Endothelial cell (in vitro differentiated cells): Measurements from ENCODE around the gene CENPB. TPM values are rescaled to one million over a fixed set of nuclear protein-coding genes. Genes with fewer than 3 reads are reported as not detected.

Experiments
- DNase-seq: peaks from one replicate; pipeline ENCODE4 v3.0.0; 2021; ENCODE audit warnings: low spot score
- H3K27ac Mint-ChIP-seq: one replicate; pipeline ENCODE4 v1.8.0; 2021; ENCODE audit warnings: mixed read lengths, inconsistent platforms; ENCODE audit not compliant: unreplicated experiment
- H3K27me3 Mint-ChIP-seq: one replicate; pipeline ENCODE4 v1.8.0; 2021; ENCODE audit warnings: mild to moderate bottlenecking, moderate library complexity, mixed read lengths, inconsistent platforms; ENCODE audit not compliant: unreplicated experiment
- H3K36me3 Mint-ChIP-seq: one replicate; pipeline ENCODE4 v1.8.0; 2021; ENCODE audit warnings: mild to moderate bottlenecking, low read depth, mixed read lengths, inconsistent platforms; ENCODE audit not compliant: unreplicated experiment
- H3K4me1 Mint-ChIP-seq: one replicate; pipeline ENCODE4 v1.8.0; 2021; ENCODE audit warnings: mild to moderate bottlenecking, mixed read lengths, inconsistent platforms; ENCODE audit not compliant: unreplicated experiment
- H3K4me3 Mint-ChIP-seq: one replicate; pipeline ENCODE4 v1.8.0; 2021; ENCODE audit warnings: mild to moderate bottlenecking, mixed read lengths, inconsistent platforms; ENCODE audit not compliant: unreplicated experiment
- H3K9me3 Mint-ChIP-seq: one replicate; pipeline ENCODE4 v1.8.0; 2021; ENCODE audit warnings: mixed read lengths, inconsistent platforms; ENCODE audit not compliant: unreplicated experiment
- CTCF ChIP-seq: fragments of 200-600 bp; sonication (generic); IDR thresholded peaks from one replicate; pipeline ENCODE4 v1.5.0; 2021; ENCODE audit warnings: antibody characterized with exemption; ENCODE audit not compliant: unreplicated experiment
- total RNA-seq: library from RNA; stranded (reverse); fragmentation: NEBNext Ultra II Directional; extraction: Animal tissue kit (Norgen Biotek cat#: 25700); gene quantifications from one replicate; pipeline ENCODE4 v1.2.1, GENCODE V29; 2021; ENCODE audit not compliant: unreplicated experiment

CENPB gene
- total RNA-seq, 1 donor from 2014 or later: 57.9 TPM

- Mint-ChIP-seq H3K27ac (no peak overlapping the region), H3K27me3 (peaks cover 13% of the 10 kb centered on the region), H3K4me3 (no peak overlapping the region), H3K36me3 (peaks cover 2% of the 10 kb centered on the region), H3K9me3 (no peaks in the 10 kb centered on the region), H3K4me1 (peaks cover 6% of the 10 kb centered on the region)
- TF ChIP-seq CTCF: no peak
- no peak for DNase-seq
Measured at GRCh38 chr20:3763671-3764601, 22.6 kb downstream of the CENPB start.

- H3K27ac Mint-ChIP-seq: no peak overlapping the region
- no peaks in the 10 kb centered on the region for H3K4me1 Mint-ChIP-seq
- no peak for TF ChIP-seq CTCF
- no peaks in the 10 kb centered on the region for H3K9me3 Mint-ChIP-seq
- H3K27me3 Mint-ChIP-seq: peaks cover 18% of the 10 kb centered on the region
- no peaks in the 10 kb centered on the region for H3K36me3 Mint-ChIP-seq
- H3K4me3 Mint-ChIP-seq: no peak overlapping the region
- no peak for DNase-seq
Measured at GRCh38 chr20:3760655-3761348, 25.7 kb downstream of the CENPB start.

GRCh38 chr20:3759884-3760283, 26.7 kb downstream of the CENPB start:
- no peaks in the 10 kb centered on the region for H3K9me3 Mint-ChIP-seq
- no peak for DNase-seq
- no peak for TF ChIP-seq CTCF
- peak overlapping the region; percentile 64 for H3K27ac Mint-ChIP-seq
- no peaks in the 10 kb centered on the region for H3K4me1 Mint-ChIP-seq
- peaks cover 21% of the 10 kb centered on the region for H3K27me3 Mint-ChIP-seq
- no peaks in the 10 kb centered on the region for H3K36me3 Mint-ChIP-seq
- H3K4me3 Mint-ChIP-seq: no peak overlapping the region

DNA sequence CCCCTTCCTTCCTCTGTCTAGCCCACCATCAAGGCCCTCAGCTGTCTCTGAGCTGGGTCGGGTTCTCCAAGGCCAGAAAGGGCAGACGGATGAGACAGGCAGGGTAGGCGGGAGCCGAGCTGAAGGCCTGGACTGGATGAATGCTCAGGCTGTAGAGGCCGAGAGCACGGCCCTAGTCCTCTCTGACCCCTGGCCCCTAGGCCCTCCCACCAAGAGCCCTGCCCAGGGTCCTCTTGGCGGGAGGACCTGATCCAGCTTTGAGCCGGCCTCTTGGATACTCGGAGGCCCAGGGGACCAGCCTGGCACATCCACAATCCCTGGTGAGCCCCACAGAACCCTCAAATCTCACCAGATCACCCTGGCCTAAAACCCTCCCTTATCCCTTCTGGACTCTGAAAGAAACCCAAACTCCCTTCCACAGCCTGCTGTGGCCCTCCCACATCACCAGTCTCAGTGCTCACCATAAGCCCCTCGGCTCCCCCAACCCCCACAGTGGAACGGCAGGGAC, 27.2 kb downstream of the CENPB start:
- Mint-ChIP-seq H3K36me3 (no peaks in the 10 kb centered on the region), H3K9me3 (no peaks in the 10 kb centered on the region)

More for the DNA sequence above, 27.2 kb downstream of the CENPB start:
- no peak overlapping the region for H3K4me3 Mint-ChIP-seq
- DNase-seq: no peak
- H3K4me1 Mint-ChIP-seq: no peaks in the 10 kb centered on the region
- peak overlapping the region; percentile 64 for H3K27ac Mint-ChIP-seq
- H3K27me3 Mint-ChIP-seq: peaks cover 19% of the 10 kb centered on the region
- TF ChIP-seq CTCF: no peak
